ENCODE data around the gene ZNF646.
"Not testable (repeated sequence)": the region's sequence is repeated elsewhere in the genome, so short reads cannot be mapped to it uniquely, and the experiment has no call there.

The ZNF646 gene

DNA sequence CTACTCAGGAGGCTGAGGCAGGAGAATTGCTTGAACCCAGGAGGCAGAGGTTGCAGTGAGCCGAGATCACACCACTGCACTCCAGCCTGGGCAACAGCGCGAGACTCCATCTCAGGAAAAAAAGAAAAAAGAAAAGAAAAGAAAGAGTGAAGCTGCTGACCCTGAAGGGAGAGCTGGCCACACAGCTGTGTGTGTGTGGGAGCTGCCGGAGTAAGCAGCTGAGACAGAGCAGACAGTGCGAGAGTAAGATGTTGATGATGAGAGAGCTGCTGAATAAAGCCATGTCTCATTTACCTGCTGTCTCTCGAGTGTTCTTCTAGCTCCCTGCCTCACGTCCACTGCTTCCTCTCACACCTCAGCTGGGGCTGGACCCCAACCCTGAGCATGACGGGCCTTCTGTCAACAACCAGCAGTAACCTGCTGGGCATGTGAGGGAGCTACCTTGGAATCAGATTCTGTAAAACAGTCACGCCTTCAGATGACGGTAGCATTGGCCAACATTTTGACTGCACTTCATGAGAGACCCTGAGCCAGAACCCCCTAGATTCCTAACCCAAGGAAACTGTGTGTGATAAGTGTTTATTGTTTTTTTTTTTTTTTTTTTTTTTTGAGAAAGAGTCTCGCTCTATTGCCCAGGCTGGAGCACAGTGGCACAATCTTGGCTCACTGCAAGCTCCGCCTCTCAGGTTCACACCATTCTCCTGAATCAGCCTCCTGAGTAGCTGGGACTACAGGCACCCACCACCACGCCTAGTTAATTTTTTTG, 26.8 kb downstream of the ZNF646 start:
- not testable (repeated sequence) for H3K9ac ChIP-seq (ENCODE audit: low read length); H3K36me3 ChIP-seq (ENCODE audit: insufficient read depth, low read length); H3K27me3 ChIP-seq (ENCODE audit: control insufficient read depth in 1 of 2, insufficient read depth in 2 of 2, low read length in 2 of 2); H3K9me3 ChIP-seq (ENCODE audit: low read length); H3K27ac ChIP-seq (ENCODE audit: low read depth, low read length); H3K4me3 ChIP-seq (ENCODE audit: low read depth in 1 of 2, low read length in 2 of 2); H3K4me1 ChIP-seq (ENCODE audit: insufficient read depth, low read length)

DNA sequence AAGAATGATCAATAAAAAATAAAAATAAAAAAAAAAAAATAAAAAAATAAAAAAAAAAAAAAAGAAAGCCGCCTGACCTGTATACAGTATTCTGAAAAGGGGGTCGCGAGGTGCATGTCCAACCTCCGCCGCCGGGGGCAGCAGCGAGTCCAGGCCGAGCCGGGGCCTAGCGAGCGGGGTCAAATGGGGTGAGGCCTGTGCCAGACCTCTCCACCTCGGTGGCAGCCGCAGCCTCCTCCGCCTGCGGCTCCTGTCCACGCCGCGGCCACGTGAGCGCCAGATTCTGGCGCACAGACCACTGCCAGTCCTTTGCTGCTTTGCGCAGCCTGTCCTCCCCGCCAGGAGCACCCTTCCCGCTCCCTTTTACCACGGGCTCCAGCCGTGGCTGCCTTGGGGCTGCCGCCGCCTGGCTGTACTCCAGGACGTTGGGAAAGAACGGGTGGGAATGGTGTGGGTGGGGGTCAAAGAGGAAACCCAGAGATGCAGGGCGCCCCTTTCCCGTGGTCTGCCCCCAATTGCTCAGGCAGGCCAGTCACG, 31.5 kb downstream of the ZNF646 start:
- H3K36me3 ChIP-seq (ENCODE audit: insufficient read depth, low read length) = peaks cover 14% of the 10 kb centered on the region
- no peak overlapping the region for H3K9ac ChIP-seq (ENCODE audit: low read length)
- H3K4me3 ChIP-seq (ENCODE audit: low read depth in 1 of 2, low read length in 2 of 2) = no peak overlapping the region
- H3K9me3 ChIP-seq (ENCODE audit: low read length) = no peaks in the 10 kb centered on the region
- H3K4me1 ChIP-seq (ENCODE audit: insufficient read depth, low read length) = peaks cover 15% of the 10 kb centered on the region
- no peak overlapping the region for H3K27ac ChIP-seq (ENCODE audit: low read depth, low read length)
- H3K27me3 ChIP-seq (ENCODE audit: control insufficient read depth in 1 of 2, insufficient read depth in 2 of 2, low read length in 2 of 2) = no peaks in the 10 kb centered on the region

DNA sequence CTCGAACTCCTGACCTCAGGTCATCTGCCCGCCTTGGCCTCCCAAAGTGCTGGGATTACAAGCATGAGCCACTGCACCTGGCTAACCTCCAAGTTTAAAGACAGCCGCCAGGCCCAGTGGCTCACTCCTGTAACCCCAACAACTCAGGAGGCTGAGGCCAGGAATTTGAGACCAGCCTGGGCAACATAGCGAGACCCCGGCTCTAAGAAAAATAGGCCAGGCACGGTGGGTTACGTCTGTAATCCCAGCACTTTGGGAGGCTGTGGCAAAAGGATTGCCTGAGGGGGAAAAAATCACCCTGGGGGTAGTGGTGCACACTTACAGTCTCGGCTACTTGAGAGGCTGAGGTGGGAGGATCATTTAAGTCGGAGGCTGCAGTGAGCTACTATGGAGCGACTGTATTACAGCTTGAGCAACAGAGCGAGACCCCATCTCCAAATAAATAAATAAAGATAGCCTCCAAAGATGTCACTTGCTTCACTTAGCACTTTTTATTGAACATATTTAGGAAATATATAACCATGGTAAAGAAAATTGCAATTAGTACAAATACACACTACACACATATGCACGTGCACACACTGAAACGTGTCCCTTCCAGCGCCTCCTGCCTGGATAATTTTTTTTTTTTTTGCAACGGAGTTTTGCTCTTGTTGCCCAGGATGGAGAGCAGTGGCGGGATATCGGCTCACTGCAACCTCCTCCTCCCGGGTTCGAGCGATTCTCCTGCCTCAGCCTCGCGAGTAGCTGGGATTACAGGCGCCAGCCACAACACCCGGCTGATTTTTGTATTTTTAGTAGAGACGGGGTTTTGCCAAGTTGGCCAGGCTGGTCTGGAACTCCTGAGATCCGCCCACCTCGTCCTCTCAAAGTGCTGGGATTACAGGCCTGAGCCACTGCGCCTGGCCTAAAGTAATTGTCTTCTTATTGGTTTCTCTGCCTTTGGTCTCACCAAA, 32.6 kb downstream of the ZNF646 start:
- Histone ChIP-seq H3K4me1 (ENCODE audit: insufficient read depth, low read length) (peaks cover 15% of the 10 kb centered on the region), H3K36me3 (ENCODE audit: insufficient read depth, low read length) (peaks cover 24% of the 10 kb centered on the region), H3K27ac (ENCODE audit: low read depth, low read length) (no peak overlapping the region), H3K9me3 (ENCODE audit: low read length) (no peaks in the 10 kb centered on the region), H3K27me3 (ENCODE audit: control insufficient read depth in 1 of 2, insufficient read depth in 2 of 2, low read length in 2 of 2) (no peaks in the 10 kb centered on the region), H3K9ac (ENCODE audit: low read length) (no peak overlapping the region), H3K4me3 (ENCODE audit: low read depth in 1 of 2, low read length in 2 of 2) (no peak overlapping the region)

DNA sequence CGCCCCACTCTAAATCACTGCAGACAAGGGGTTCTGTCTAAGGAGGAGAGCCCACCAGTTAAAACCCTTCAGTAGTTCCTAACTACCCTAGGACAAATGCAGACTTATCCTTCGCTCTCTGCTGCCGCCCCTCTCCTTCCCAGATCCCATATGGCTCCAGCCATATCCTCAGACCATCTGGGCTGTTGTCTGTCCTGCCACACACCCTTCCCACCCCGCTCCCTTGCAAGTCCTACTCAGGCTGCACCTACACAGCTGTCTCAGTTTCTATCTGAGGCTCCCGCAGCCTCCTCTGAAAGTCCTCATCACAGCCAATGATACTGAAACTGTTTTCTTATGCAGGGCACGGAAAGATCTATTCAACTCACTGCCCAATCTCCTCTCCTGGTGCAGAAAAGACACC, 33.2 kb downstream of the ZNF646 start:
- Histone ChIP-seq H3K36me3 (ENCODE audit: insufficient read depth, low read length) (peaks cover 31% of the 10 kb centered on the region), H3K4me3 (ENCODE audit: low read depth in 1 of 2, low read length in 2 of 2) (peak overlapping the region in 1 of 2 donors; percentile 72), H3K9ac (ENCODE audit: low read length) (no peak overlapping the region), H3K9me3 (ENCODE audit: low read length) (no peaks in the 10 kb centered on the region), H3K4me1 (ENCODE audit: insufficient read depth, low read length) (peaks cover 15% of the 10 kb centered on the region), H3K27me3 (ENCODE audit: control insufficient read depth in 1 of 2, insufficient read depth in 2 of 2, low read length in 2 of 2) (no peaks in the 10 kb centered on the region), H3K27ac (ENCODE audit: low read depth, low read length) (no peak overlapping the region)

DNA sequence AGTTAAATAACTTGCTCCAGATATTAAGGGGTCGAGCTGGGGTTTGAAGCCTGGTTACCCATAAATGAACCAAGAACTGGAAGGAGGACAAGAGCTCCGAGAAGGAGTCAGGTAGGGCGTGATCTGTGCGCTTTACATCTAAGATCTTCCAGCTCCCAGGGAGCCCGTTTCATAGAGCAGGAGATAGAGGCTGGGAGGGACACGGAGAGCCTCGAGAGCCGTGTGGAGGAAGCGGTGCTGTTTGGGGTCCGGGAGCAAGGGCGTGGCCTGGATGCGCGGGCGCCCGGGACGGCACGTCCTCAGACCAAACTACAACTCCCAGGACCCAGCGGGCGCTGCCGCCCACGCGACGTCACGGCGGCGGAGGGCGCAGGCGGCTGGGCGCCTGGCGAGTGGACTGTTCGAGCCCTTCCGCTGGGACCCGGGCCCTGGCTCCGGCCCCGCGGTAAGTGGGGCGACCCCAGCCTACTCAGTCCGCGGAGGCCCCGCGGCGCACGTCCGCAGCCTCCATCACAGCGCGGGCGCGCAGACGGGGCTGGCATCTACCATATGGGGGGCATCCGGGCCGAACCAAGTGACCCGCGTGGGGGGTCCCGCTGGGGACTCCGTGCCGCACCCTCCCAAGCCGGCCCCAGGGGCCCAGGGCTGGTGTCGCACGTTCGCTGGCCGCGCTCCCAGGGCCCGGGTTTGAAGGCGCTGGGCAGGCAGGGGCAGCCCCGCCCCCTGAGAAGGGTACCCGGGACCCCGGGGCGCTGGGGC, 34.0 kb downstream of the ZNF646 start, which contains the start of gene BCKDK:
Gene BCKDK (plus strand): TSS at position 352 of the 759 bp plus-strand sequence. CDS start 838 bp downstream, outside the sequence.
- Histone ChIP-seq H3K4me1 (ENCODE audit: insufficient read depth, low read length) (peaks cover 15% of the 10 kb centered on the region), H3K9ac (ENCODE audit: low read length) (peak within 1 kb of the TSS; percentile 44)

DNA sequence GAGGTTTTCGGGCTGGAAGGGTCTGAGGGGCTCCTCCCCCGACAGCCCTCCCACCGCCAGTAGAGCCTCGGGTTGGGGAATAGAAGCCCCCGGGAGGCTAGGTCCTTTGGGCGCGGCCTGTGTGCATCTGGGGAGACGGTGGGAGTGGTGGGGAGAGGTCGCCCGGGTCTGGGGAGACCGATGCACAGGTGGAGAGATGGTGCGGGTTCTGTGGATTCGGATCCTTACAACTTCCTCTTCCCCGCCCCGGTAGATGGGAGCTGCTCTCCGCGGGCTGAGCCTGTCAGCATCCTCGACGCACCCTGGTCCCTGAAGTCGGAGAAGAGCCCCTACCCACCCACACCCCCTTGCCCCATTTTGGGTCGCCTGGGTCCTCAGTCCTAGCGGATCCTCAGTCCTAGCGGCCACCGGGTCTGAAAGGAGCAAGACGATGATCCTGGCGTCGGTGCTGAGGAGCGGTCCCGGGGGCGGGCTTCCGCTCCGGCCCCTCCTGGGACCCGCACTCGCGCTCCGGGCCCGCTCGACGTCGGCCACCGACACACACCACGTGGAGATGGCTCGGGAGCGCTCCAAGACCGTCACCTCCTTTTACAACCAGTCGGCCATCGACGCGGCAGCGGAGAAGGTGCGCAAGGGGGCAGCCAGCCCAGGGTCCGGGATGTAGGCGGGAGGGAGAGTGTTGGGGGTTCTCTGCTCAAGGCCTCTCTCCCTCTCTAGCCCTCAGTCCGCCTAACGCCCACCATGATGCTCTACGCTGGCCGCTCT, 34.8 kb downstream of the ZNF646 start:
- Histone ChIP-seq H3K9ac (ENCODE audit: low read length) (peak overlapping the region; percentile 44), H3K9me3 (ENCODE audit: low read length) (no peaks in the 10 kb centered on the region), H3K27ac (ENCODE audit: low read depth, low read length) (peak overlapping the region; percentile 94), H3K4me3 (ENCODE audit: low read depth in 1 of 2, low read length in 2 of 2) (peak overlapping the region; percentile 72 to 100), H3K36me3 (ENCODE audit: insufficient read depth, low read length) (peaks cover 36% of the 10 kb centered on the region), H3K27me3 (ENCODE audit: control insufficient read depth in 1 of 2, insufficient read depth in 2 of 2, low read length in 2 of 2) (no peaks in the 10 kb centered on the region), H3K4me1 (ENCODE audit: insufficient read depth, low read length) (peaks cover 22% of the 10 kb centered on the region)

More for the DNA sequence above, 34.0 kb downstream of the ZNF646 start, which contains the start of gene BCKDK:
- Histone ChIP-seq H3K4me3 (ENCODE audit: low read depth in 1 of 2, low read length in 2 of 2) (peak within 1 kb of the TSS; percentile 72 to 100), H3K27ac (ENCODE audit: low read depth, low read length) (peak within 1 kb of the TSS; percentile 94), H3K27me3 (ENCODE audit: control insufficient read depth in 1 of 2, insufficient read depth in 2 of 2, low read length in 2 of 2) (no peaks in the 10 kb centered on the region), H3K9me3 (ENCODE audit: low read length) (no peaks in the 10 kb centered on the region), H3K36me3 (ENCODE audit: insufficient read depth, low read length) (peaks cover 36% of the 10 kb centered on the region)

DNA sequence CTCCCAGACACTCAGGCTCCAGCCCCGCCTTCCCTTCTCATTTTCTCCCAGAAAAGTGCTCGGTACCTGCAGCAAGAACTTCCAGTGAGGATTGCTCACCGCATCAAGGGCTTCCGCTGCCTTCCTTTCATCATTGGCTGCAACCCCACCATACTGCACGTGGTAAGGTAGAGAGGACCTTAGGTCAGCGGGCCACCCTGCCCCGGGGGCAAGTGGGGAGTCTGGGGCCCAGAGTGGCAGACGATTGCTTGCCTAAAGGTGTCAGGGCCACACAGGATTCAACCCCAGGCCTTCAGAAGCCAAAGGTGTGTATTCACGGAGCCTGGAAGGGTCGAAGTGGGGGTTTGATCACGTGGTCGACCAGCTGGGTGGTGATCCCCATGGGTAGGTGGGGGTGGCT, 35.4 kb downstream of the ZNF646 start:
- Histone ChIP-seq H3K9ac (ENCODE audit: low read length) (no peak overlapping the region), H3K27ac (ENCODE audit: low read depth, low read length) (no peak overlapping the region), H3K9me3 (ENCODE audit: low read length) (no peaks in the 10 kb centered on the region), H3K27me3 (ENCODE audit: control insufficient read depth in 1 of 2, insufficient read depth in 2 of 2, low read length in 2 of 2) (no peaks in the 10 kb centered on the region), H3K4me1 (ENCODE audit: insufficient read depth, low read length) (peaks cover 23% of the 10 kb centered on the region), H3K4me3 (ENCODE audit: low read depth in 1 of 2, low read length in 2 of 2) (no peak overlapping the region), H3K36me3 (ENCODE audit: insufficient read depth, low read length) (peaks cover 36% of the 10 kb centered on the region)

DNA sequence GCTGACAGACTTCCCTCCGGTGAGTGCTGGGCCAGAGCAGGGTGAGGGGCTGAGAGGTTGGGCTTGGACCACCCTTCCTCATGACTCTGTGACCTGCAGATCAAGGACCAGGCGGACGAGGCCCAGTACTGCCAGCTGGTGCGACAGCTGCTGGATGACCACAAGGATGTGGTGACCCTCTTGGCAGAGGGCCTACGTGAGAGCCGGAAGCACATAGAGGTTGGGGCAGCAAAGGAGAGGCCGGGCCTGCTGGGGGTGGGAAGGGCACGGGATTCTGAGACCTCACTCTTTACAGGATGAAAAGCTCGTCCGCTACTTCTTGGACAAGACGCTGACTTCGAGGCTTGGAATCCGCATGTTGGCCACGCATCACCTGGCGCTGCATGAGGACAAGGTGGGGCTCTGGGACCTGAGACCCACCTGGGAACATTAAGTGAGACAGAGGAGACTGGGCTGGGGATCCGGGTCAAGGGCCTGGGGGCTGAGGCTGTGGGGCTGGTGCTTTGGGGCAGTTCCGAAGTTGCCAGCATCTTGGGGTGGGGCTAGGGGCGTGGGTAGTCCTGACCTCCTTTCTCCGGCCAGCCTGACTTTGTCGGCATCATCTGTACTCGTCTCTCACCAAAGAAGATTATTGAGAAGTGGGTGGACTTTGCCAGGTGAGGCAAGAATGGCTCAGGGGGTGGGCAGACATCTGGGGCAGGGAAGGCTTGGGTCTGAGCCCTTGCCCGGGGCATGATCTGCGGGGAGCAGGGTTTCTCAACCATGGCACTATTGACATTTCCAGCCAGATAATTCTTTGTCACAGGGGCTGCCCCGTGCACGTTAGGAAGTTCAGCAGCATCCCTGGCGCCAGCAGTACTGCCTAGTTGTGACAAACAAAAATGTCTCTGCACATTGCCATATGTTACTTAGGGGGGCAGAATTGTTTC, 36.1 kb downstream of the ZNF646 start:
- Histone ChIP-seq H3K4me1 (ENCODE audit: insufficient read depth, low read length) (peaks cover 23% of the 10 kb centered on the region), H3K27me3 (ENCODE audit: control insufficient read depth in 1 of 2, insufficient read depth in 2 of 2, low read length in 2 of 2) (no peaks in the 10 kb centered on the region), H3K9ac (ENCODE audit: low read length) (no peak overlapping the region), H3K36me3 (ENCODE audit: insufficient read depth, low read length) (peaks cover 36% of the 10 kb centered on the region), H3K4me3 (ENCODE audit: low read depth in 1 of 2, low read length in 2 of 2) (no peak overlapping the region), H3K9me3 (ENCODE audit: low read length) (no peaks in the 10 kb centered on the region), H3K27ac (ENCODE audit: low read depth, low read length) (no peak overlapping the region)

DNA sequence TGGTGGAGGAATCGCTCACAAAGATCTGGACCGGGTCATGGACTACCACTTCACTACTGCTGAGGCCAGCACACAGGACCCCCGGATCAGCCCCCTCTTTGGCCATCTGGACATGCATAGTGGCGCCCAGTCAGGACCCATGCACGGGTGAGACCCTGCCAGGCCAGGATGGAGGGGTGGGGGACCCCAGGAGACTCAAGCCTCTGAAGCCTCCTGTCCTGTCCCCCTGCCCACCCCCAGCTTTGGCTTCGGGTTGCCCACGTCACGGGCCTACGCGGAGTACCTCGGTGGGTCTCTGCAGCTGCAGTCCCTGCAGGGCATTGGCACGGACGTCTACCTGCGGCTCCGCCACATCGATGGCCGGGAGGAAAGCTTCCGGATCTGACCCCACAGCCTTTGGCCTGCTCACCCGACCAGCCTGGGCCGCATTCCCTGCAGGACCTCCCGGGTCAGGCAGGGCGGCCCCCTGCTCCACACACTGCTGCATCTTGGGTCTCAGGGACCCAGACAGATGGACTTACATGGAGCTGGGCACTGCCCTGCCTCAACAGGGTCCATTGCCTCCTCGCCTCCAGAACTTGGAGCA, 37.8 kb downstream of the ZNF646 start:
- no peak overlapping the region for H3K4me3 ChIP-seq (ENCODE audit: low read depth in 1 of 2, low read length in 2 of 2)
- H3K9ac ChIP-seq (ENCODE audit: low read length) = no peak overlapping the region
- peaks cover 36% of the 10 kb centered on the region for H3K36me3 ChIP-seq (ENCODE audit: insufficient read depth, low read length)
- H3K9me3 ChIP-seq (ENCODE audit: low read length) = no peaks in the 10 kb centered on the region
- H3K4me1 ChIP-seq (ENCODE audit: insufficient read depth, low read length) = peaks cover 23% of the 10 kb centered on the region
- H3K27me3 ChIP-seq (ENCODE audit: control insufficient read depth in 1 of 2, insufficient read depth in 2 of 2, low read length in 2 of 2) = no peaks in the 10 kb centered on the region
- H3K27ac ChIP-seq (ENCODE audit: low read depth, low read length) = no peak overlapping the region

Data from muscle layer of colon (tissue), 2 donors.